ENCODE data around the gene SMYD5.

- TF ChIP-seq GATA3 (IDR thresholded peaks at IDR 0.05; ENCODE audit: low read depth, low read length) (no peak), GATA2 (IDR thresholded peaks at IDR 0.05; ENCODE audit: low read depth, low read length) (no peak)
Measured at GRCh38 chr2:73237168-73237567, 23.1 kb downstream of the SMYD5 start.
